ENCODE measurements around the gene FTMT. TPM values are rescaled to one million over a fixed set of nuclear protein-coding genes. Genes with fewer than 3 reads are reported as not detected.

FTMT gene
- total RNA-seq, 6 donors from 2014 or later = not detected

GRCh38 chr5:121873409-121873808, 21.7 kb downstream of the FTMT start:
- Histone ChIP-seq H3K27me3 (no peaks in the 10 kb centered on the region), H3K27ac (no peak overlapping the region), H3K36me3 (no peaks in the 10 kb centered on the region), H3K4me1 (no peaks in the 10 kb centered on the region), H3K9me3 (no peaks in the 10 kb centered on the region), H3K4me3 (no peak overlapping the region)
- DNase-seq = no peak
- no peak for ATAC-seq (ENCODE audit: low FRiP score in 2 of 2)
- 87 to 97% methylated on average over 1 of the region's 1 CpG for WGBS, 2 donors
- TF ChIP-seq CTCF (IDR thresholded peaks at IDR 0.05) (no peak), EP300 (IDR thresholded peaks at IDR 0.05) (no peak), POLR2A (IDR thresholded peaks at IDR 0.05) (no peak)

GRCh38 chr5:121885630-121886029, 33.9 kb downstream of the FTMT start:
- ATAC-seq (ENCODE audit: low FRiP score in 2 of 2) (no peak), DNase-seq (no peak)
- Histone ChIP-seq H3K4me1 (no peaks in the 10 kb centered on the region), H3K27me3 (no peaks in the 10 kb centered on the region), H3K9me3 (no peaks in the 10 kb centered on the region), H3K27ac (no peak overlapping the region), H3K4me3 (no peak overlapping the region), H3K36me3 (no peaks in the 10 kb centered on the region)
- TF ChIP-seq POLR2AphosphoS5 (IDR thresholded peaks at IDR 0.05) = no peak
- TF ChIP-seq CTCF (IDR thresholded peaks at IDR 0.05) = no peak
- no peak for TF ChIP-seq EP300 (IDR thresholded peaks at IDR 0.05)
- no peak for TF ChIP-seq POLR2A (IDR thresholded peaks at IDR 0.05)
- WGBS, 2 donors = 80 to 90% methylated on average over 2 of the region's 2 CpGs

- Histone ChIP-seq H3K36me3 (no peaks in the 10 kb centered on the region), H3K4me3 (no peak overlapping the region), H3K4me1 (no peaks in the 10 kb centered on the region), H3K27me3 (no peaks in the 10 kb centered on the region), H3K9me3 (no peaks in the 10 kb centered on the region), H3K27ac (no peak overlapping the region)
- DNase-seq (no peak), ATAC-seq (ENCODE audit: low FRiP score in 2 of 2) (no peak)
- TF ChIP-seq POLR2A (IDR thresholded peaks at IDR 0.05) (no peak), POLR2AphosphoS5 (IDR thresholded peaks at IDR 0.05) (no peak), EP300 (IDR thresholded peaks at IDR 0.05) (no peak), CTCF (IDR thresholded peaks at IDR 0.05) (no peak)
Measured at GRCh38 chr5:121887727-121888126, 36.0 kb downstream of the FTMT start.

- H3K4me1 ChIP-seq = no peaks in the 10 kb centered on the region
- H3K27me3 ChIP-seq = no peaks in the 10 kb centered on the region
- no peak for ATAC-seq (ENCODE audit: low FRiP score in 2 of 2)
- no peak overlapping the region for H3K4me3 ChIP-seq
- no peaks in the 10 kb centered on the region for H3K36me3 ChIP-seq
- DNase-seq = peak in 1 of 2 donors; percentile 8
- TF ChIP-seq CTCF (IDR thresholded peaks at IDR 0.05) = no peak
- no peak for TF ChIP-seq EP300 (IDR thresholded peaks at IDR 0.05)
- TF ChIP-seq POLR2A (IDR thresholded peaks at IDR 0.05) = no peak
- no peak for TF ChIP-seq POLR2AphosphoS5 (IDR thresholded peaks at IDR 0.05)
- WGBS, 2 donors = 87 to 90% methylated on average over 8 to 11 of the region's 11 CpGs
- H3K27ac ChIP-seq = no peak overlapping the region
- no peaks in the 10 kb centered on the region for H3K9me3 ChIP-seq
Measured at GRCh38 chr5:121890297-121890858, 38.7 kb downstream of the FTMT start.

GRCh38 chr5:121897341-121897740, 45.7 kb downstream of the FTMT start:
- TF ChIP-seq EP300 (IDR thresholded peaks at IDR 0.05) (no peak), CTCF (IDR thresholded peaks at IDR 0.05) (no peak), POLR2AphosphoS5 (IDR thresholded peaks at IDR 0.05) (no peak), POLR2A (IDR thresholded peaks at IDR 0.05) (no peak)
- no peak for DNase-seq
- H3K27me3 ChIP-seq = no peaks in the 10 kb centered on the region
- ATAC-seq (ENCODE audit: low FRiP score in 2 of 2) = no peak
- H3K9me3 ChIP-seq = no peaks in the 10 kb centered on the region
- H3K36me3 ChIP-seq = no peaks in the 10 kb centered on the region
- H3K4me1 ChIP-seq = no peaks in the 10 kb centered on the region
- H3K27ac ChIP-seq = no peak overlapping the region
- H3K4me3 ChIP-seq = no peak overlapping the region
- WGBS, 2 donors = 86 to 88% methylated on average over 5 of the region's 5 CpGs

All from upper lobe of left lung (tissue), 6 donors.